IPS-20b (cell line): Measurements from ENCODE around the gene CRCP.
"Not testable (repeated sequence)": the region's sequence is repeated elsewhere in the genome, so short reads cannot be mapped to it uniquely, and the experiment has no call there.

Experiments used
- H3K27ac ChIP-seq: one replicate; pipeline ENCODE4 v1.5.1; 2013; ENCODE audit warnings: low read length
- H3K27me3 ChIP-seq: 2 replicates; pipeline ENCODE4 v1.6.1; 2013; ENCODE audit warnings: mild to moderate bottlenecking, low read length, inconsistent platforms; ENCODE audit not compliant: insufficient read depth
- H3K36me3 ChIP-seq: 2 replicates; pipeline ENCODE4 v1.6.1; 2013; ENCODE audit warnings: low read depth, mild to moderate bottlenecking, inconsistent platforms, low read length, moderate library complexity; ENCODE audit not compliant: insufficient read depth
- H3K4me1 ChIP-seq: 2 replicates; pipeline ENCODE4 v1.6.1; 2013; ENCODE audit warnings: mild to moderate bottlenecking, control low read depth, inconsistent platforms, low read length, moderate library complexity; ENCODE audit not compliant: insufficient read depth
- H3K4me3 ChIP-seq: 2 replicates; pipeline ENCODE4 v1.5.1; 2013; ENCODE audit warnings: mild to moderate bottlenecking, low read length, inconsistent platforms
- H3K9ac ChIP-seq: 2 replicates; pipeline ENCODE4 v1.6.1; 2013; ENCODE audit warnings: low read depth, mild to moderate bottlenecking, inconsistent platforms, low read length, moderate library complexity
- H3K9me3 ChIP-seq: 2 replicates; pipeline ENCODE4 v1.6.1; 2013; ENCODE audit warnings: mild to moderate bottlenecking, low read depth, low read length, inconsistent platforms; ENCODE audit not compliant: insufficient read depth

CRCP gene

DNA sequence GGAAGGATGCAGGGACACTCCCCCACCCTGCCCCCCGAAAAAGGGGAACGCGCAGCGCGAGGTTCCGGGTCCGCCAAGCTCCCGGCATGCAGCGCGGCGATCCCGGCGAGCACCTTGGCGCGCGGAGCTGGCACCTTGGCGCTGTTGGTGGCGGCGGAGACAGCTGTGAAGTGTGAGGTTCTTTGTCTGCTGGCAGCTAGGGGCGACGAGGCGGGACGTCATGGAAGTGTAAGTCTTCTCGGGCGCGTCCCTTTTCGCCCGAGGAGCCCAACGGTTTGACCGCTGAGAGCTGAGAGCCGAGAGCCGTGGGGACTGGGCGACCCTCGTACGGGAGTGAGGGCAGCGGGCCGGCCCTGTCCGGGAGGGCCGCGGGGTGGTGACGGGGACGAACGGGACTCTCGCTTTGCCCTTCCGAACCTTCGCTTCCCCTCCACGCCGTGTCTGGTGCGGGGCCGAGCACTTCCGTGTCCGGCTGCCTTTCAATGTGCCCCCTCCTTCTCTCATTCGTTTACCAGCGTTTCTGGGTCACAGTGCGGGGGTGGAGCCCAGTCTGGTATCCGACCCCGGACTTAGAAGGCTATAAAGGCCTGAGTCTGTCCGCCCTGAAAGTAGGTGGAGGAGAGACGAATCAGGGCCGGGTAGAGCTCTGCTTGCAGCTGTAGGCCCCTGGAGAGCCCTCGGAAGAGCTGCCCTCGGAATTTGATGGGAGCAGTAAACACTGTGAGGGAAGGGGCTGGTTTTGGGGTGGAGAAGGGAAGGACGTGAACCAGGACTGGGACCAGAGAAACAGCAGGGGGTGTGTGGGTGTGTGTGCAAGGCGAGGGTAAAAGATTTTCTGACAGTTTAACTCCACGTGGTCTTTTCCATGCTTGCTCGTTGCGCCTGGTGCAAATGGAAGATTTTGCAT is at the start of gene CRCP:
CRCP (plus strand) TSS at position 105 of the 907 bp plus-strand sequence; CDS start at position 221, 116 bp downstream.
- peak within 1 kb of the TSS; percentile 98 for H3K9ac ChIP-seq

DNA sequence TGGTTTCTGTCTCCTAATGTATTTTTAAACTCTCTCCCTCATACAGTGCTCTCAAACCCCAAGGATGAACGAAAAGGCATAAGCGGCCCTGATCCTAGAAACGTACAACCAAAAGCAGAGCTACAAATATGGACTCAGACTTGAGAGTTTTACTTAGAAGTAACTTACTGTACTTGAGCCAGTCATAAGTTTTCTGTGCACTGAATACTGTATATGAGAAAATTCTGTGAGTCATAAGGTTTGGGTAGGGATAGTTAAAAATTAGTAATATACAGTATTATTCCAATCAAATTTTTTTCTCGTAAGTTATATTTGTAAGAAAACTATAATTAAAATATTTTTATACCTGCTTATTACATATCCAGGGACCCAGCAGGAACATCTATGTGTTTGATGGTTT is 44.9 kb upstream of the CRCP start:
- Histone ChIP-seq H3K27ac (no peak overlapping the region), H3K9ac (no peak overlapping the region), H3K36me3 (no peaks in the 10 kb centered on the region), H3K9me3 (no peaks in the 10 kb centered on the region), H3K27me3 (no peaks in the 10 kb centered on the region), H3K4me3 (no peak overlapping the region), H3K4me1 (no peaks in the 10 kb centered on the region)

More for the DNA sequence above, at the start of gene CRCP:
- H3K27ac ChIP-seq: peak within 1 kb of the TSS; percentile 93
- H3K4me1 ChIP-seq: no peaks in the 10 kb centered on the region; the same call in 1 of the 2 replicates
- H3K4me3 ChIP-seq: peak within 1 kb of the TSS; percentile 99
- no peaks in the 10 kb centered on the region for H3K9me3 ChIP-seq
- no peaks in the 10 kb centered on the region for H3K27me3 ChIP-seq
- 0 out of 2 replicates have a peak, but pooled peaks cover 4% of the 10 kb centered on the region for H3K36me3 ChIP-seq

DNA sequence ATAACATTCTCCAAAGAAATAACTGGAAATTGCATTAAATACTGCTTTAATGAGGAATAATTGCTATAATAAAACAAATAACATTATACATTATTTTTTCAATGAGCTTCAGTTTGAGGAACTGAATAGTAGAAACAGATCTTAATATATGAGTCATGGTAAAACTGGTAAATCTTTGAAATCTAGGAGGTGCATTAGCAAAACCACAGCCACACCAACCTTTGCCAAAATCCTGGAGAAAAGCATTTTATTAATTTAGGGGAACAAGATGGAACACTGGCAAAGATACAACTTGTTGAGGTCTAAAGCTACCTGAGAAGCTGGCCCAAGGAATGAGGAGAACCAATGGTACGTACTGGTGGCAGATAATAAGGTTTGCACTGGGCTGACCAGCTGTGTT is 44.4 kb upstream of the CRCP start:
- Histone ChIP-seq H3K9me3 (no peaks in the 10 kb centered on the region), H3K4me1 (no peaks in the 10 kb centered on the region), H3K9ac (no peak overlapping the region), H3K36me3 (no peaks in the 10 kb centered on the region), H3K27ac (no peak overlapping the region), H3K27me3 (no peaks in the 10 kb centered on the region), H3K4me3 (no peak overlapping the region)

DNA sequence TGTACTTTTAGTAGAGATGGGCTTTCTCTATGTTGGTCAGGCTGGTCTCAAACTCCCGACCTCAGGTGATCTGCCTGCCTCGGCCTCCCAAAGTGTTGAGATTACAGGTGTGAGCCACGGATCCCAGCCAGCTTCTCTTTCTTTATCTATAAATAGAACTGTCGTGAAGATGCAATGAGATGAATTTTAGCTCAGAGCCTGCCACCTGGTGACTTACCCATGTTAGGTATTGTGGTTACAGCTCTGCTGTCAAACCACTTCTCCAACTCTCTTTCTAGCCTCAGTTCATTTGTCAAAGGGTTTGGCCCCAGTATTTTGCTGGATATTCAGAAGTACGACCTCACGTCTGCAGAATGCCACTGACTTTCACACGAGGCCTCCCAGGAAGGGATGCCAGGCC is 42.4 kb upstream of the CRCP start:
- H3K36me3 ChIP-seq, H3K4me3 ChIP-seq, H3K4me1 ChIP-seq, H3K9me3 ChIP-seq, H3K9ac ChIP-seq, H3K27ac ChIP-seq, H3K27me3 ChIP-seq: not testable (repeated sequence)

DNA sequence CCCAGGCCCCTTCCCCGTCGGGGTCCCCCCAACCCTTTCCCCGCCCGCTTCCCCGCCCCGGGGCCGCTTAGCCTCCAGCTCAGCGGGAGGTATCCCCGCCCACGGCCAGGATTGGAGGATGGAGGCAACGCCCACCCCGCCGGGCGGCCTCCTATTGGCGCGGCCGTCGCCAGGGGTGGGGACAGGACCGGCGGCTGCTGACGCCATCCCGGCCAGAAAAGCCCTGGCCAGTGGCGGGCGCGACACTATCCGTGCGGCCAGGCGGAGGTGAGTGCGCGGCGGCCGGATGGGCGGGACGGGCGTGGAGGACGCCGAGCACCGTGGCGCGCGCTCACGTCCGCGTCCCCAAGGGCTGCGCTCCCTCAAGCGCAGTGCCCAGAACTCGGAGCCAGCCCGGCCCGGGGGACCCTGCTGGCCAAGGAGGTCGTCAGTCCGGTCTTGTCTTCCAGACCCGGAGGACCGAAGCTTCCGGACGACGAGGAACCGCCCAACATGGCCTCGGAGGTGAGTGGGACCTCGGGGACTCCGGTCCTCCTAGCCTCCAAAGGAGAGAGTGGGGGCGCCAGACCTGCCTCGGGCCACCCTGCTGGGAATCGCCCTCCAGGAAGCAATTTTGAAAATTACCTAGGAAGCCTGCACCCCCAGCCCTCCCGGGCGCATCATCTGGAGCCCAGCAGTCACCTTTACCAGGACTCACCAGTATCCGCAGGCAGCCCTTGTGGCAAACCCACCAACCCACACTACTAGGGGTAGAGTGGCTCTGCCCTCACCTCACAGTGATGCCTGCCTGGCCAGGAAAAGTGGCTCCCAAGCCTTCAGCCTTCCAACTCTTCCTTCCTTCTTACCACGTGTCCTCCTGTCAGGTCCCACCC is 38.8 kb upstream of the CRCP start, which contains the start of gene ASL:
ASL (plus strand) TSS at position 230 of the 872 bp plus-strand sequence; CDS start at position 493, 263 bp downstream.
- Histone ChIP-seq H3K4me3 (peak within 1 kb of the TSS; percentile 95), H3K36me3 (no peaks in the 10 kb centered on the region), H3K9ac (peak within 1 kb of the TSS; percentile 84), H3K4me1 (peaks cover 4% of the 10 kb centered on the region; the same call in 1 of the 2 replicates), H3K27ac (no peak within 1 kb of the TSS), H3K27me3 (no peaks in the 10 kb centered on the region), H3K9me3 (no peaks in the 10 kb centered on the region)

DNA sequence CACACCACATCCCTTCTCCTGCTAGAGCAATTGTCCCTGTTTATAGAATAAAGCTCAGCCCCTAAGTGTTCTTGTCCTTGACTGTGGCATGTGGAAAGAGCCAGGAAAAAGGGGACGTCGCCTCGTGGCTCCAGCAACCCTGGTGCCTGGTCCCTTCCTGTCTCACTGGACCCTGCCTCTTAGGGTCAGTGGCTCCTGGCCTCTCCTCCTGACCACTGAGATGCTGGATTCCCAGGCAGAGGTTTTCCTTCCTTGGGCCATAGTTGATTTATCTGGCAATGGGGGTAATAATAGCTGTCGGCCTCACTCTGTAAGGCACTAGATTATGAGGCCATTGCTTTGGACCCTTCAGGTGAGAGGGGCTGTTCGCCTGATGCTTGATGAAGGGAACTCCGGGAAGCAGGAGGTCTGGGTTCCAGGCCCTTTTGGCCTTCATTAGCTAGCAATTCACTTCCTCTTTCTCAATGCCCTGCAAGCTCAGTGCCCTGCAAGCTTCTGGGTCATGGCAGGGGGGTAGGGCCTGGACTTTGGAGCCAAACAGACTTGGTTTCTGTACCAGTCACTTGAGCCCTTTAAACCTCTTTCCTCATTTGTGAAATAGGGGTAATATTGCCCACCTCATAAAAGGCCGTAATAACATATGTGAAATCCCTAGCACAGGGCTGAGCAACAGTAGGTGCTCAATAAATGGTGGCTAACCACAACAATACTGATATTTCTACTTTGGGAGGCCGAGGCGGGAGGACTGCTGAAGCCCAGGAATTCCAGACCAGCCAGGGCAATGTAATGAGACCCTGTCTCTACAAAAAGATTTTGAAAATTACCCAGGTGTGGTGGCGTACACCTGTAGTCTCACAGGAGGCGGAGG is 38.0 kb upstream of the CRCP start:
- H3K9ac ChIP-seq: peak overlapping the region; percentile 84
- no peak overlapping the region for H3K27ac ChIP-seq
- H3K36me3 ChIP-seq: 0 out of 2 replicates have a peak, but pooled peaks cover 2% of the 10 kb centered on the region
- no peaks in the 10 kb centered on the region for H3K27me3 ChIP-seq
- no peaks in the 10 kb centered on the region for H3K9me3 ChIP-seq
- H3K4me3 ChIP-seq: peak overlapping the region; percentile 95
- H3K4me1 ChIP-seq: peaks cover 4% of the 10 kb centered on the region; the same call in 1 of the 2 replicates

DNA sequence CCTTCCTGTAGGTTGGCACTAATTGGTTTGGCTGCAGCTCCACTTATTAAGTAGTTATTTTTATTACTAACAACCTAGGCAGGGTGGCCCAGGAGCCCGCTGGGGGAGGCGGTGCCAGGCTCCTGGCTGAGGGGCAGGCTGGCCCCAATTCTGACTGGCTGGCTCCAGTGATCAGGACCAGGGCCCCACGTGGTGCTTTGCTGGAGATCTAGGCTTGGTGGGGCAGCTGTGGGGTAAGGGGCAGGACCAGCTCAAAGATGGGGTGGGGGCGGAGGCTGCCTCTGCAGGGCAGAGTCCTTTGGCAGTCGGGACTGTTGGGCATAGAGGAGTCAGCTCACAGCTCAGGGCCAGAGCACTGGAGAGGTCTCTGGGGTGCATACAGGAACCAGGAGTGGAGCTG is 36.6 kb upstream of the CRCP start:
- Histone ChIP-seq H3K4me1 (peaks cover 4% of the 10 kb centered on the region; the same call in 1 of the 2 replicates), H3K27ac (no peak overlapping the region), H3K9ac (no peak overlapping the region), H3K27me3 (no peaks in the 10 kb centered on the region), H3K9me3 (no peaks in the 10 kb centered on the region), H3K4me3 (no peak overlapping the region), H3K36me3 (0 out of 2 replicates have a peak, but pooled peaks cover 15% of the 10 kb centered on the region)

DNA sequence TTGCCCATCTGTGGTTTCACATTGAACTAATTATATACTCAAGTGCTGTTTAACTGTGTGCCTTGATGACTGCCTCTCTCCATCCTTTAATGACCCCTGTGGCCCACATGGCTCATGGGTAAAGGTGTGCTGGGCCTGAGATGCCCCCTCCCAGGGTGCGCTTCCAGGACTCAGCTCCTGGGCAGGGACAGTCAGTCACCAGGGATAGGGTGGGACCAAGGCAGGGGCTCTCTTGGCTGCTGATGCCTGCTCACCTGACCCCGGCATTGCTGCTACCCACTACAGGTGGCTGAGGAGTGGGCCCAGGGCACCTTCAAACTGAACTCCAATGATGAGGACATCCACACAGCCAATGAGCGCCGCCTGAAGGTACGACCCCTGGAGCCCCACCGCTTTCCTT is 32.6 kb upstream of the CRCP start:
- Histone ChIP-seq H3K27ac (no peak overlapping the region), H3K27me3 (no peaks in the 10 kb centered on the region), H3K36me3 (peaks cover 21% of the 10 kb centered on the region; the same call in 1 of the 2 replicates), H3K9me3 (no peaks in the 10 kb centered on the region), H3K4me1 (no peaks in the 10 kb centered on the region), H3K9ac (no peak overlapping the region), H3K4me3 (no peak overlapping the region)

DNA sequence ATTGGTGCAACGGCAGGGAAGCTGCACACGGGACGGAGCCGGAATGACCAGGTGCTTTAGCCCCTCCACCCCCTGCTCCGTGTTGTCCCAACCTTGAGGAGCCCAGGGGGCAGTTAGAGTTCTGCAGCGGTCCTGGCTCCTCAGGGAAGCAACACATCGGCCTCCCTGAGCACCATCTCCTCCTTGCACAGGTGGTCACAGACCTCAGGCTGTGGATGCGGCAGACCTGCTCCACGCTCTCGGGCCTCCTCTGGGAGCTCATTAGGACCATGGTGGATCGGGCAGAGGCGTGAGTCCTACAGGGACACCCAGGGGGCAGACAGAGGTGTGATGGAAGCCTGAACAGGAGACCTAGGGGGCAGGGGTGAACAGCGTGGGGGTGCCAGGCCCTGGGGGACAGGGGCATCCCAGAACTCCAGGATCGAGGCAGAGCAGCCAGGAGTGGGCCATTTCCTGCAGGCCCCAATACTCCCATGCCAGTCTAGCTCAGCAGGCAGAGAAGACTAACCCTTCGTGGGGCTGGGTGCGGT is 31.7 kb upstream of the CRCP start:
- Histone ChIP-seq H3K9ac (no peak overlapping the region), H3K4me3 (no peak overlapping the region), H3K4me1 (no peaks in the 10 kb centered on the region), H3K9me3 (no peaks in the 10 kb centered on the region), H3K27me3 (no peaks in the 10 kb centered on the region), H3K27ac (no peak overlapping the region), H3K36me3 (peaks cover 21% of the 10 kb centered on the region; the same call in 1 of the 2 replicates)

DNA sequence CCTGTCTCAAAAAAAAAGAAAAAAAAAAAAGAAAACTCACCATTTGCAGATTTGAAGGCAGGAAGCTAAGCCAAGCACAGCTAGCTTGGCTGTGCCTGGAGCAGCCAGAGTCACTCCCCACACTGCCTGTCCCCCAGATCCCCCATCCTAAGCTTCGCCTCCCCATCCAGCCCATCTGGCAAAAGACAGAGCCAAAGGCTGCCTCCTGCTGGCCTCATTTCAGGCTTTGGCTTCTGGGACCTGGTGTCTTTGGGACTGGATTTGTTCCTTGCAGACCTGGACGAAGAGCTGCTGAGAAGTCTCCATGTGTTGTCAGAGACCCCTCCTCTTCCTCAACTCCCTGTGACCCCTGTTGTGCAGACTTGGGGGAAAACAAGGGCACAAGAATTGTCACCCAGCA is 31.0 kb upstream of the CRCP start:
- no peak overlapping the region for H3K27ac ChIP-seq
- no peaks in the 10 kb centered on the region for H3K9me3 ChIP-seq
- H3K4me3 ChIP-seq: no peak overlapping the region
- peaks cover 21% of the 10 kb centered on the region; the same call in 1 of the 2 replicates for H3K36me3 ChIP-seq
- H3K9ac ChIP-seq: no peak overlapping the region
- no peaks in the 10 kb centered on the region for H3K4me1 ChIP-seq
- H3K27me3 ChIP-seq: no peaks in the 10 kb centered on the region
